Measurements from ENCODE around the gene DMRTC2.

DNA sequence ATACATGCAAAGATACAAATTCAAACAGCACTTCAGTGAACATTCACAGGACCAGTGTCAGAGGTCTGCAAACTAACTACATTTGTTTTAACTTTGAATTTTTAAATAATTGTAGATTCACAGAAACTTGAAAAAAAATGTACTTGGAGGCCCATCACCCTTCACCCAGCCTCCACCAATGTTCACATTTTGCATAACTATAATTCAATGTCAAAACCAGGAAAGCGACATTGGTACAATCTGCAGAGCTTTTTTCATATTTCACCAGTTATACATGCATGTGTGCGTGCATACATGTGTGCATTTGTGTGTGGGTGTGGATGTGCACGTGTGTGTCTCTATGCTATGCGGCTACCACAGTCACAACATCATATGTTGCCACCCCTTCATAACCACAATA lies 29.5 kb upstream of the DMRTC2 start:
- TF ChIP-seq, protein P1, sequence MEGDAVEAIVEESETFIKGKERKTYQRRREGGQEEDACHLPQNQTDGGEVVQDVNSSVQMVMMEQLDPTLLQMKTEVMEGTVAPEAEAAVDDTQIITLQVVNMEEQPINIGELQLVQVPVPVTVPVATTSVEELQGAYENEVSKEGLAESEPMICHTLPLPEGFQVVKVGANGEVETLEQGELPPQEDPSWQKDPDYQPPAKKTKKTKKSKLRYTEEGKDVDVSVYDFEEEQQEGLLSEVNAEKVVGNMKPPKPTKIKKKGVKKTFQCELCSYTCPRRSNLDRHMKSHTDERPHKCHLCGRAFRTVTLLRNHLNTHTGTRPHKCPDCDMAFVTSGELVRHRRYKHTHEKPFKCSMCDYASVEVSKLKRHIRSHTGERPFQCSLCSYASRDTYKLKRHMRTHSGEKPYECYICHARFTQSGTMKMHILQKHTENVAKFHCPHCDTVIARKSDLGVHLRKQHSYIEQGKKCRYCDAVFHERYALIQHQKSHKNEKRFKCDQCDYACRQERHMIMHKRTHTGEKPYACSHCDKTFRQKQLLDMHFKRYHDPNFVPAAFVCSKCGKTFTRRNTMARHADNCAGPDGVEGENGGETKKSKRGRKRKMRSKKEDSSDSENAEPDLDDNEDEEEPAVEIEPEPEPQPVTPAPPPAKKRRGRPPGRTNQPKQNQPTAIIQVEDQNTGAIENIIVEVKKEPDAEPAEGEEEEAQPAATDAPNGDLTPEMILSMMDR (IDR thresholded peaks at IDR 0.05): no peak
- no peak for TF ChIP-seq POLR2A (IDR thresholded peaks at IDR 0.05)
